DND-41 (cell line): ENCODE data around the gene LRRC51.

ENCODE experiments used
- ATAC-seq: fragments of 200-7000 bp; cut with Tn5 transposase; 3 replicates; pipeline ENCODE4 v1.9.1; 2021; ENCODE audit warnings: low read depth; ENCODE audit not compliant: insufficient read depth
- DNase-seq: peaks from one replicate; pipeline ENCODE4 v3.0.0-alpha.2; 2020
- H2AFZ ChIP-seq: 2 replicates; pipeline ENCODE4 v1.6.0; 2012; ENCODE audit warnings: low read depth, low read length
- H3K27ac ChIP-seq: 2 replicates; pipeline ENCODE4 v1.5.1; 2012; ENCODE audit warnings: low read length, inconsistent platforms
- H3K27me3 ChIP-seq: fragments of 200-600 bp; sonication (generic); 2 replicates; pipeline ENCODE4 v1.6.0; 2012; ENCODE audit warnings: low read length, mild to moderate bottlenecking, inconsistent platforms; ENCODE audit not compliant: insufficient read depth, poor library complexity
- H3K36me3 ChIP-seq: 2 replicates; pipeline ENCODE4 v1.5.1; 2012; ENCODE audit warnings: low read length, inconsistent platforms; ENCODE audit not compliant: insufficient read depth
- H3K4me1 ChIP-seq: 2 replicates; pipeline ENCODE4 v1.5.1; 2012; ENCODE audit warnings: mild to moderate bottlenecking, low read length; ENCODE audit not compliant: insufficient read depth
- H3K4me2 ChIP-seq: 2 replicates; pipeline ENCODE4 v1.6.0; 2012; ENCODE audit warnings: mild to moderate bottlenecking, moderate library complexity, low read length, inconsistent platforms; ENCODE audit not compliant: insufficient read depth
- H3K4me3 ChIP-seq, 2 experiments: fragments of 200-600 bp in 1 of 2; shearing (Covaris generic) in 1 of 2; 2 replicates each; pipeline ENCODE4 v1.5.1; 2012 to 2016; ENCODE audit warnings: inconsistent platforms in 2 of 2, low read length in 2 of 2, mild to moderate bottlenecking in 2 of 2, low read depth in 1 of 2, moderate library complexity in 1 of 2
- H3K79me2 ChIP-seq: 2 replicates; pipeline ENCODE4 v1.6.0; 2012; ENCODE audit warnings: low read length, inconsistent platforms; ENCODE audit not compliant: insufficient read depth
- H3K9ac ChIP-seq: 2 replicates; pipeline ENCODE4 v1.6.0; 2012; ENCODE audit warnings: low read depth, mild to moderate bottlenecking, inconsistent platforms, low read length, moderate library complexity
- H3K9me3 ChIP-seq: 2 replicates; pipeline ENCODE4 v1.5.1; 2012; ENCODE audit warnings: low read length, moderate library complexity, mild to moderate bottlenecking, inconsistent platforms; ENCODE audit not compliant: insufficient read depth, severe bottlenecking
- H4K20me1 ChIP-seq: 2 replicates; pipeline ENCODE4 v1.6.0; 2012; ENCODE audit warnings: low read length; ENCODE audit not compliant: insufficient read depth
- EZH2 ChIP-seq: IDR thresholded peaks from 3 replicates; pipeline ENCODE4 v1.6.1; 2012; ENCODE audit warnings: borderline replicate concordance, low read depth, mild to moderate bottlenecking, moderate library complexity, low read length, inconsistent platforms; ENCODE audit not compliant: severe bottlenecking
- TF ChIP-seq, protein P1 (sequence below): IDR thresholded peaks from 2 replicates; pipeline ENCODE4 v1.5.1; 2012; ENCODE audit warnings: borderline replicate concordance, low read length, moderate library complexity, mild to moderate bottlenecking; ENCODE audit not compliant: poor library complexity, severe bottlenecking; ENCODE audit errors: extremely low read depth

LRRC51 gene

DNA sequence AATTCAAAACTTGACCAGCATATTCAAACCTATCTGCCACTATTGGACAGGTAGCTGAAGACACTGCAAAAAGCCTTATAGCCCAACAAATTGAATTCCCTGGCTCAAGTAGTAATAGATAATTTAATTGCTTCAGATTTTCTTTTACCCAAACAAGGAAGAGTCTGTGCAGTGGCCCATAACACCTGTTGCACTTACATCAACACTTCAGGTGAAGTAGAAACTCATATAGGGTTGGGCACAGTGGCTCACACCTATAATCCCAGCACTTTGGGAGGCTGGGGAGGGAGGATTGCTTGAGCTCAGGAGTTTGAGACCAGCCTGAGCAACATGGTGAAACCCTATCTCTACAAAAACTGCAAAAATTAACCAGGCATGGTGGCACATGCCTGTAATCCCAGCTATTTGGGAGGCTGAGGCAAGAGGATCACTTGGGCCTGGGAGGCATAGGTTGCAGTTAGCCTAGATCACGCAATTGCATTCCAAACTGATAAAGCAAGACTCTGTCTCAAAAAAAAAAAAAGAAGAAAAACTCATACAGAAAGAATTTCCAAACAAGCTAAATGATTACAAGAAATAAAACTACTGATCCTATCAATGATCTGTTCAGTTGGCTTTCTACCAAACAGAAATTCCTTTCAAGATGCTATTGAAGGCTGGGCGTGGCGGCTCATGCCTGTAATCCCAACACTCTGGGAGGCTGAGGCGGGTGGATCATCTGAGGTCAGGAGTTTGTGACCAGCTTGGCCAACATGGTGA lies 64.3 kb downstream of the LRRC51 start:
- H3K27me3 ChIP-seq = peaks cover 5% of the 10 kb centered on the region
- no peaks in the 10 kb centered on the region for H3K36me3 ChIP-seq
- no peak overlapping the region for H3K27ac ChIP-seq
- H3K4me1 ChIP-seq = peaks cover 3% of the 10 kb centered on the region; the same call in 1 of the 2 replicates
- H4K20me1 ChIP-seq = no peaks in the 10 kb centered on the region
- H3K9ac ChIP-seq = no peak overlapping the region
- H3K79me2 ChIP-seq = no peaks in the 10 kb centered on the region
- H2AFZ ChIP-seq = no peak overlapping the region
- no peak overlapping the region for H3K4me3 ChIP-seq
- no peaks in the 10 kb centered on the region for H3K9me3 ChIP-seq
- TF ChIP-seq, protein P1, sequence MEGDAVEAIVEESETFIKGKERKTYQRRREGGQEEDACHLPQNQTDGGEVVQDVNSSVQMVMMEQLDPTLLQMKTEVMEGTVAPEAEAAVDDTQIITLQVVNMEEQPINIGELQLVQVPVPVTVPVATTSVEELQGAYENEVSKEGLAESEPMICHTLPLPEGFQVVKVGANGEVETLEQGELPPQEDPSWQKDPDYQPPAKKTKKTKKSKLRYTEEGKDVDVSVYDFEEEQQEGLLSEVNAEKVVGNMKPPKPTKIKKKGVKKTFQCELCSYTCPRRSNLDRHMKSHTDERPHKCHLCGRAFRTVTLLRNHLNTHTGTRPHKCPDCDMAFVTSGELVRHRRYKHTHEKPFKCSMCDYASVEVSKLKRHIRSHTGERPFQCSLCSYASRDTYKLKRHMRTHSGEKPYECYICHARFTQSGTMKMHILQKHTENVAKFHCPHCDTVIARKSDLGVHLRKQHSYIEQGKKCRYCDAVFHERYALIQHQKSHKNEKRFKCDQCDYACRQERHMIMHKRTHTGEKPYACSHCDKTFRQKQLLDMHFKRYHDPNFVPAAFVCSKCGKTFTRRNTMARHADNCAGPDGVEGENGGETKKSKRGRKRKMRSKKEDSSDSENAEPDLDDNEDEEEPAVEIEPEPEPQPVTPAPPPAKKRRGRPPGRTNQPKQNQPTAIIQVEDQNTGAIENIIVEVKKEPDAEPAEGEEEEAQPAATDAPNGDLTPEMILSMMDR = no peak
- TF ChIP-seq EZH2 = no peak
- ATAC-seq (no peak), DNase-seq (no peak)
- H3K4me2 ChIP-seq = no peak overlapping the region
